GM18508 (cell line): ENCODE data around the gene ABLIM3.
"Not testable (repeated sequence)": the region's sequence is repeated elsewhere in the genome, so short reads cannot be mapped to it uniquely, and the experiment has no call there.

Source experiments
- ATAC-seq: cut with Tn5 transposase; IDR thresholded peaks from one replicate; pipeline ENCODE4 v1.9.1; 2021; ENCODE audit warnings: moderate number of reproducible peaks; ENCODE audit not compliant: insufficient read depth, unreplicated experiment

ABLIM3 gene

GRCh38 chr5:149182241-149182640 is 40.9 kb downstream of the ABLIM3 start:
- no peak for ATAC-seq

GRCh38 chr5:149185067-149185466 is 43.8 kb downstream of the ABLIM3 start:
- ATAC-seq, result no peak

GRCh38 chr5:149186506-149186905 is 45.2 kb downstream of the ABLIM3 start:
- no peak for ATAC-seq

GRCh38 chr5:149187617-149188016 is 46.3 kb downstream of the ABLIM3 start:
- not testable (repeated sequence) for ATAC-seq

GRCh38 chr5:149188383-149188782 is 47.1 kb downstream of the ABLIM3 start:
- ATAC-seq, result no peak

- no peak for ATAC-seq
Measured at GRCh38 chr5:149195337-149195887, 54.1 kb downstream of the ABLIM3 start.

- ATAC-seq, result no peak
Measured at GRCh38 chr5:149195962-149196361, 54.7 kb downstream of the ABLIM3 start.

- no peak for ATAC-seq
Measured at GRCh38 chr5:149198148-149198547, 56.9 kb downstream of the ABLIM3 start.

- no peak for ATAC-seq
Measured at GRCh38 chr5:149200355-149200754, 59.1 kb downstream of the ABLIM3 start.

- no peak for ATAC-seq
Measured at GRCh38 chr5:149201121-149201637, 59.9 kb downstream of the ABLIM3 start.

GRCh38 chr5:149202910-149203451 is 61.7 kb downstream of the ABLIM3 start:
- no peak for ATAC-seq

GRCh38 chr5:149203921-149204441 is 62.7 kb downstream of the ABLIM3 start:
- no peak for ATAC-seq

- ATAC-seq, result no peak
Measured at GRCh38 chr5:149205625-149206523, 64.6 kb downstream of the ABLIM3 start.

GRCh38 chr5:149206524-149207141 is 65.3 kb downstream of the ABLIM3 start:
- ATAC-seq, result no peak

GRCh38 chr5:149207831-149208230 is 66.5 kb downstream of the ABLIM3 start:
- ATAC-seq, result no peak

GRCh38 chr5:149210225-149210624 is 68.9 kb downstream of the ABLIM3 start:
- ATAC-seq, result no peak

GRCh38 chr5:149210968-149211490 is 69.7 kb downstream of the ABLIM3 start:
- ATAC-seq, result no peak

- ATAC-seq, result no peak
Measured at GRCh38 chr5:149211566-149211965, 70.3 kb downstream of the ABLIM3 start.

- no peak for ATAC-seq
Measured at GRCh38 chr5:149212198-149212951, 71.1 kb downstream of the ABLIM3 start.
